KBM-7 (cell line): ENCODE results near the gene ITGB1BP1.

ENCODE experiments used
- DNase-seq: peaks from one replicate; pipeline ENCODE4 v3.0.0-alpha.2; 2015
- in situ Hi-C: fragments of 300-500 bp; cut with MboI; formaldehyde crosslinking; loops from 2 replicates; pipeline ENCODE4 v1.14.3; 2020; ENCODE audit warnings: low sequenced_read_pairs, low pct_unique_long_range_greater_than_20kb, mixed read lengths

ITGB1BP1 gene

DNA sequence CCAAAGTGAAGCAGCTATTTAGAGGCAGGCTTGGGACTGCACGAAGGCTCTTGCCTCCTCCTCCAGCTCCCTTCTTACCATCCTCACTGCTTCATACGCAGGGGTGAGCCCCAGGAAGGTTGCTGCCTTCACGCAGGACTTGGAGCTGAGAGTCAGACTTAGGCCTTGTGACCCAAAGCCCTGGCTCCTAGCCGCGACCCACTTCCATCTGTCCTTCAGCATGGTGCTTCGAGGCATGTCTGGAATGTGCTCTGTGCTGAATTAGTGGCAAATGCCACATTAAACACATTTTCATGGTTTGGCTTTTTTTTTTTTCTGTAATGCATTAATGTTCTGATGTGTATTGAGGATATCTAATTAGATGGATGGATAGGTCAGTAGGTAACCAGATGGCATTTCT is 37.5 kb downstream of the ITGB1BP1 start:
- in situ Hi-C loops = no loop called here
- DNase-seq = no peak

DNA sequence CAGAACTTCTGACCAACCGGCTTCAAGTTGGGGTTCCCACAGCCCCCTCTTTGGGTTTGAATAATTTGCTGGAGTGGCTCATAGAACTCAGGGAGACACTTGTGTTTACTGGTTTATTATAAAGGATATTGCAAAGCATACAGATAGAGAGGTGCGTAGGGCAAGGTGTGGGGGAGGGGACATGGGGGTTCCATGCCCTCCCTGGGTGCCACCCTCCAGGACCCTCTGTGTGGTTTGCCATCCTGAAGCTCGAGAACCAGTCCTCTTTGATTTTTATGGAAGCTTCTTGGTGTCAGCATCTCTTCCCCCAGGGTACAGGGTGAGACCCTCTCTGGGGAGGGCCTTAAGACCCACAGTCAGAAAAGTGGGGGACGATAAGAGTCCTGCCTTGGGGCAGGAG is 38.8 kb downstream of the ITGB1BP1 start:
- no peak for DNase-seq
- in situ Hi-C loops = no loop called here

DNA sequence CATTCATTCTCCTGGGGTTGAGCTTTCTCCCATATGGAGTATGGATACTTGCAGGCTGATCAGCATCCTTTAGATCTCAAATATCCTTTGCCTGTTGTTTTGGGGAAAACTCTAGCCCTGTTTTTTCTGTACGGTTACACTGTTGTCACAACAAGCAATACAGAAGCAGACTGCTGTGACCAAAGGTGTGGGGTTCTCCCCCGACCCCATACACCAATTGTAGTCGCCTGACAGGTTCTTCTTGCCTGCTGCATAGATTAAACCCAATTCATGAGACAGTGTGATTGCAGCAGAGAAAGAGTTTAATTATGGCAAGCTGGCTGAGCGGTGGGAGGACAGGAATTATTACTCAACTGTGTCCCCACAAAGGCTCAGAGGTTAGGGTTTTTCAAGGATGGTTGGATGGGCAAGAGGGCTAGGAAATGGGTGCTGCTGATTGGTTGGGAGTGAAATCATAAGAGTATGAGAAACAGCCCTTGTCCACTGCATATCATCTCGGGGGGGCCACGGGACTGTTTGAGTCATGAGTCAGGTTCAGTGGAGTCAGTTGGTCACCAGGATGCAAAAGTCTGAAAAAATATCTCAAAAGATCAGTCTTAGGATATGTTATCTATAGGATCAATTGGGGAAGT is 40.6 kb downstream of the ITGB1BP1 start:
- no peak for DNase-seq
- in situ Hi-C loops = no loop called here

DNA sequence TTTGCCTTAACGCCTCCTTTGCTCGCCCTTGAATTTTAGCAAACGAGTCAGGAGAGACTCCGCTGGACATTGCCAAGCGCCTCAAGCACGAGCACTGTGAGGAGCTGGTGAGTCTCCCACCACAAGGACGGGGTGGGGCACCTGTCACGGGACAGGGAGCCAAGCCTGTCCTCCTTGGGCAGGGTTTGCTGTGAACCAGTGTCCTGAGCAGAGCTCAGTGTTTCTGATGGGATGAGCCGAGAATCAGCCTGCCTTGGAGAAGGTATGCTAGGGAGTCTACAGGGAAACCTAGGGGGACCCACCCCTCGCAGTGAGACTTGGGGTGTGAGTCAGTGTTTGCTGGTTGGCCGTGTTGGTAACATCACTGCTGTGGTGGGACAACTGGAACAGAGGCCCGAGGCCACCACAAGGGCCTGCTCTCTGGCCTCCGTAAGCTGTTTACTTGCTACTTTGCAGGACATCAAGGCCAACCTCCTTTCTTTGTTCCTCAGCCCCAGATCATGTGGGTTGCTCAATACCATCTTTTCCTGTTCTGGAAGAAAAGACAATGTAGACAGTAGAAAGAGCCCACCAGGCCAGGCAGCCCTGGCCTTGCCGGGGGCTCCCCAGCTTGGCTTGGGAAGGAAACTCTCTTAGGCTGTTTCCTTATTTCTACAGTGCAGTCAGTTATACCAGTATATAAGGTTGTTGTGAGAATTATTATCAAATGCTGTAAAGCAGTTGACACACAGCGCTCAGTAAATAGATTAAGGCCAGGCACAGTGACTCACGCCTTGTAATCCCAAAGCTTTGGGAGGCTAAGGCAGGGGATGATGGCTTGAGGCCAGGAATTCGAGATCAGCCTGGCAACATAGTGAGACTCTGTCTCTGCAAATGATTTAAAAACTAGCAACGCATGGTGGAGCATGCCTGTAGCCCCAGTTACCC is 42.4 kb downstream of the ITGB1BP1 start:
- no peak for DNase-seq

DNA sequence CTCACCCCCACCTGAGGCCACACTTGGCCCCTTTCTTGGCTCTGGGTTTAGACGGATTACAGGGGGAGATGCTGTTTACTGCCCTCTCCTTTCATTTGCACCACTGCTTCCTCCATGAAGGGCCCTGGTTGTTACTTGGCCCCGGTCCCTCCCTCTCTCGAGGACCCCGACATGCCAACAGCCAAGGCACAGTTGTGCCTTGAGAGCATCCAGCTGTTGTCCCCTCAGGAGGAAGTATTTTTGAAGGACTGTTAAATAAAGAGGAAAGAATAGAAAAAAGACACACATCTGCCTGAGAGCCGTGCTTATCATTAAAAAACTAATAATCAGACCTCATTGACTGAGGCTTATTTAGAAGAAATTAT is 44.0 kb downstream of the ITGB1BP1 start:
- DNase-seq = no peak
- in situ Hi-C loops = no loop called here

More for the DNA sequence above, 42.4 kb downstream of the ITGB1BP1 start:
- in situ Hi-C loops = no loop called here

DNA sequence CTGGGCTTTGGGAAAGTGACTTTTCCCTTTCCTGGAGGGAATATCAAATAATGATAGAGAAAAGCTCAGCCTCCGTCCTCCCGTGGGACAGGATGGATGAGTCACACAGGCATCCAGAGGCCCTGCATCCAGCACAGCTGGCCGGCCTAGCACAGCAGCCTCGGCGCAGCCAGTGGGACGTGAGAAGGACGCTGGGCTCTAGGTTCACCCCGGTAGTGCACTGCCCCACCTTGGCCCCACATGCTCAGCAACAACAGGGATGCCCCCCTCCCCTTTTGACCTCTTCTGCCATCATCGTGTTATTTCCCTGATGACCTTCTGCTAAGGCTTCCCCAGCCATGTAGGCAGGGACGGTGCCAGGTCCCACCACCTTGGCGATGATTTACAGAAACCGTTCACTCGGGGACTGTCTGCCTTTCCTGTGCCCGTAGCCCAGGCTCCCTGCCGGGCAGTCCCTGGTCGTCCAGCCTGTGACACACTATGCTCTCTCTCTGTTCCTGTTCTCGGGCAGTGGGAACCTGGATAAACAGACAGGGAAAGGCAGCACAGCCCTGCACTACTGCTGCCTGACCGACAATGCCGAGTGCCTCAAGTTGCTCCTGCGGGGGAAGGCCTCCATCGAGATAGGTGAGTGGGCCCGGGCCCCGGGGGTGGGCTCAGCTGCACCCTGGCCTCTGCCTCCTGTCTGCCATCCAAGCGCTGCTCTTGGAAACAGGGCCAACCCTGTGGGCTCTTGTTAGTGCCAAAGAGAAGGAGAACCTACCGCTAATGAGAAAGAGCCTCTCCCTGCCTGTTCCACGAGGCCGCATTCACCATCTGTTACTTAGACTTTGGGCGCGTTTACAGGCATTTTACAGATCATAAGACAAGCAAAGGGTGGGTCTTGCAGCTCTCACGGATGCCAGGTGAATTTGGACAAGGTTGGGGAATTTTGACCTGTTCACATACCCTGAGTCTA is 44.6 kb downstream of the ITGB1BP1 start:
- in situ Hi-C loops = no loop called here
- DNase-seq = no peak

DNA sequence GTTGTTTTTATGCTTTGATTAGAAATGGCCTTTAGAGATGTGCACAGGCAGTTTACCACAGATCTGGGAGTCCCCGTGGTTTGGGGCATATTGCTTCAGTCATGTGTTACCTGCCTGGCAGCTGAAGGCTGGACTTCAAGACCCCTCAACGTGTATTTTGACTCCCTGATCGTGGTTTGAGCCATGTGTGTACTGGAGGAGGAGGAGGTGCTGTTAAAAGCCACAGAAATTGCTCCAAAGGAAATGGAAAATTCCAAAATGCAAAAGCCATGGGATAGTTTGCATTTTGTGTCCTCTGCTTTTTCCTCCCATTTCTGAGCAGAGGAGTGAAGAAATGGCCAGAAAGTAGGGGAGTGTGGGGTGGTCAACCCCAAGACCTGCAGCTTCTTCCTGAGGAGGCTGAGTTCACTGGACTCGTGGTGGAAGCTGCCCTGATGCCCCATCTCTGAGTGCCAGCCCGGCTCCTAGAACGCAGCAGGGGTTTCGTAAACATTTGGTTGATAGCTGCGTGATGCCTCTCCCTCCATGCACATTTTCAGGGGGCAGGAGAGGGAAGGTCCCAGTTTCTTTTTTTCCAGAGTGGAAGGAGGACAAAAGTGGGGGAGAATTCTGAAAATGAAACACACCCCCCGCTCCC is 45.7 kb downstream of the ITGB1BP1 start:
- in situ Hi-C loops = no loop called here
- DNase-seq = no peak

DNA sequence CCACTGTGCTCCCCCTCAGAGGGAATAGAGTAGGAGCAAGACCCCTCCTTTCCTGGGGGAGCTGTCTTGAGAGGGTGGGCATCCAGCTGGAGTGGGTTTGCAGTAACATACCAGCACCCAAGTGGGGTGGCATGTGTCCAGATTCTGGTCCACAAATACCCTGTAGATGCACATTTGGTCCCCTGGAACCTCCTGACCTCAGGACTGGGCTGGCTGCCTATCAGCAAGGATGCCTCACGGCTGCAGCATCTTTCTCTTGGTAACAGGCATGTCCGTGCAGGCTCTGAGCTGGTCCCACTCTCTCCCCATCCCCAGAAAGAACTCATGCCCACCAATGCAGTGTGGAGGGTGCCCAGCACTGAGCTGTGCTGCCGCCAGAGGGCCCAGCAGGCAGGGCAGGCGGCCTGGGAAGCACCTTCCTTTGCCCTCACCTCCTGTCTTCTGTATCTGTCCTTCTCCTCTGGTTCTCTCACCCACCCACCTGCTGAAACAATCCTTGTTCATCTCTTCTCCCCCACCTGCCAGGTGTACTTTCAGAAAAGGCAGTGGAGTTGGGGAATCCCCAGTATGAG is 47.4 kb downstream of the ITGB1BP1 start:
- no peak for DNase-seq
- in situ Hi-C loops = no loop called here

DNA sequence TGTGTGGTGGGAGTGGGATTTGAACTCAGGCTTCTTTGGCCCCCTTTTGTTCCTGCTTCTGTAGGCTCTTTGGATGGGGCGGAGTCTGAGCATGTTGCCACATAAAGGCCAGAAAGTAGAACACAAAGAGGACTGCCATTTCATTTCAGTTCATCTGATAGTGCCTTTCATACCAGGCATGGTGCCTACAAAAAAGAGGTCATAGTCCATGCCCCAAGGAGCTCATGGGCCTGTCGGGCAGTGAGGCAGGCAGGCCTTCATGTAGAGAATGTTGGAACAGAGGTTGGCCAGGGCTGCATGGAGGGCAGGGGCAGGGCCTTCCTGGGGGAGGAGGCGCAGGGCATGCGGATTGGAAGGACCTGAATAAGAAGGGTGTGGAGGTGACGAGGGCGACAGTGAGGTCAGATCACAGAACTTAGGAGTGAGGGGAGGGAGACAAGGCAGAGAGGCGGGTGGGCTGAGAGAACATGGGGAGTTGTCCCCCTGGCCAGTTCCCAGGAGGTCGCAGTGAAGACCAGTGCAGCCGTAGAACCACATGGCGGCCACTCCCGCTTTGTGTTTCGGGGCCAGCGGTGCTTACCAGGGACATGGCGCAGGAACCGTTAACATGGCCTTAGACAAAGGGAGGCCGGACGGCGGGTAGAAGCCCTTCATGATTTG is 49.1 kb downstream of the ITGB1BP1 start:
- in situ Hi-C loops = no loop called here
- no peak for DNase-seq

DNA sequence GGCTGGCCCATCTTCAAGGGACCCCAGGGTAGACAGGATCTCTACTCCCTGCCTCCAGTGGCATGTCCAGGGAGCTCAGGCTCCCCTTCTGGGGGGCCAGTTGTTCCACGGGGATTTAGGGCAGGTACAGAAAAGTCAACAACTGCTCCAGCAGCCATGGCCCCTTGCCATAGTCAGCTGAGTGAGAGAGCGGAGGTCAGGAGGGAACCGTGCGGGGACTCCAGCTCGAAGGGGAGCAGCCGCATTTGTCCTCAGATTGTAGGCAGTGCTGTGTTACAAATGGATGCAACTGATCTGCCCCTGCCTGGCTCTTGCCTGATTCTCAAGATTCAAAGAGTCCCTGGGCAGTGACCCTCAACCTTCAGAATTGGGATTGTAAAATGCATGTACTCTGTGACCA is 49.9 kb downstream of the ITGB1BP1 start:
- in situ Hi-C loops = no loop called here
- DNase-seq = no peak

DNA sequence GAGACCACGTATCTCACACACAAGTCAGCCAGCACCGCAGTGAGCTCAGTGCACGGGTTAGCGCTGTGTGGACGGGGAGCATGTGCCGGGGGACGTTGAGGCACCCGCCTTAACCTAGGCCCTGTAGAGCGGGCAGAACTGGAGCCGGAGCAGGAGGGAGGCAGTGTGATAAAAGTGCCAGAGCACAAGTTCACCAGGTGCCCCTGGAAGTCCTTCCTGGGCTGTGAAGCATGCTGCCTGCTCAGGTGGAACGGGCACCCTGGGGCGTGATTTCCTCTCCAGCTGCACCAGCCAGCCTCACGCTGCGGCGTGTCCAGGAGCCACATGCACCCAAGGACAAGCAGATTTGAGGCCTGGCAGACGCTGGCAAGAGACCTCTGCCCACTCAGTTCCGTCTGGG is 50.3 kb downstream of the ITGB1BP1 start:
- in situ Hi-C loops = no loop called here
- no peak for DNase-seq

DNA sequence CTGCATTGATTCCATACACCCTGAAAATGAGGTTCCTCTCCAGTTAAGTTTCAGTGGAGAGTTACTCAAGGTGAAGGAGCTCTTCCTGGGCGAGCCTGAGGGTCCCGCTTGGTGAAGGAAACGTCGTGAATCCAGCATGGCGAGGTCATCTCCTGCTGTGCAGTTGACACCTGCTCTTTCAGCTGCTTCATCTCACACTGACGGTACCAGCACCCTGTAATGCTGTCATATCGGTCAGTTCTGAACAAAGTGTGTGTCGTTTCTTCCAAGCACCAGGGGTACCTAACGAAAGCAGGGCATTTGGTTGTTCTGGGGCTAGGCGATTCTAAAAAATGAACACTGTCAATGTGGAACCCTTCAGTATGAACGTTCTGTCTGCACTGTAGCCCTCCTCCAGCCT is 52.6 kb downstream of the ITGB1BP1 start:
- in situ Hi-C loops = no loop called here
- no peak for DNase-seq

DNA sequence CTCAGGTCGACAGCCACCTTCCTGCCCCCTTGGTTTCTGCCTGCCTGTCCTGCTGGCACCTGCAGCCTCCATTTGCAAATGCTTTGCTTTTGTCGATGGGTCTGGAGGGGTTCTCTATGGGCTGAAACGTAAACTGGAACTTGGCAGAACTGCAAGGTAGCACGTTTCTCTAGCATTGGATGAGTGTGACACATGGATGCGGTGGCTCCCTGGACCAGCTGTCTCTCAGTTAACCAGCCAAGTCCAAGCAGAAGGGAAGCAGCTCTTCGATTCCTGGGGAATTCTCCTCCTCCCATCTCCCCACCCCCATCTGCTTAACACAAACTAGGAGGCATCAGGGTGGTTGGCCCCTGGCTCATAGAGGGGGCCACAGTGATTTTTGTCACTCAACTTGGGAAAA is 57.3 kb downstream of the ITGB1BP1 start:
- in situ Hi-C loops = no loop called here
- DNase-seq = no peak

DNA sequence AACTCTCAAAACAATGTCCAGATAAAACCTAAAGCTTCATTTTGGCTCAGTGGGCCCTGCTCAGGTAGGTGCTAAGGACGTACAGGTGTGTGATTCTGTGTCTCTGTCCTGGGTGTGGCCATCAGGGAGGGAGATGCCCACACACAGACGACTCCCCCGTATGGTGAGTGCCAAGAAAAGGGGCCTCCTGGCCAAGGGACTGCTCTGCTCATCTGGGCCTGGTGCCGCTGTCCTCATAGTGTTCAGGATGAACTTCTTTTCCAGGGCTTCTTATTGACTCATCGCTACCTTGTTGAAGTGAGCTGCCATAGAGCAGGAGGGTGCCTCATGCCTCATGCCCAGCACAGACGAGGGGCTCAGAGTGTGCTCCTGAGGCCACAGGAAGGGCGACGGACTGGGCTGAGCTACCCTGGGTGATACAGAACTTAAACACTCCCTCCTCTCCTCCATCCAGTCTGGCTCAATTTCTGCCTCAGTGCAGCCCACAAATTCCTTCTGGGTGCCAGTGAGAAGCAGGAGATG is 57.8 kb downstream of the ITGB1BP1 start:
- no peak for DNase-seq
- in situ Hi-C loops = no loop called here

DNA sequence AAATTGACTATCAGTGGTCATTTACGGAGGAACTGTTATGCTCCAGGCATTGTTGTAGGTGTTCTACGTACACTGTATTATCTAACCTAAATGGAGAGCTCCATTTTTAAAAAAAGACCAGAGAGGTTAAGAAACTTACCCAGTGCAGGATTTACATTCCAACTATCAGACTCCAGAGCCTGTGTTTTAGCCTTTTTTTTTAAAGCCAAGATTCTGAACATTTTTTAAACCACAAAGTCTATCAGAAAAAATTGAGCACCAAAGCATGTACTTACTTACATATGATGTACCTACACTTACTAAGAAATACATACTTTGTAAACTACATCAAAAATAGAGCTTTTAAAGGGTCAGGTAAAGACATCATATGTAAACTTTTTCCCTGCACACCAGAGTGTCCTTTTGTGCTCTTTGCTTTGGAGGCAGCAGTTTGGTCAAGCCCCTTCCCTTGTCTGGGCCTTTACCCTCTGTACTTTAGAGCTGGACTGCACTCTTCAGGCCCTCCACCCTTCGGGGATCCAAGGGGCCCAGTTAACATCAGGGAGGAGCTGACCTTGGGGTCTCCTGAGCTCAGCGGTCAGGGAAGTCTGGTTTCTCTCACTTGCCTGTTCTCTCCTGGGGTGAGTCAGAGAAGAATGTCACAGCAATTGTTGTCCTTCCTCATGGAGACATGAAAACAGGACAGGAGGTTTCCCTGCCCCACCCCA is 58.4 kb downstream of the ITGB1BP1 start:
- no peak for DNase-seq
- in situ Hi-C loops = no loop called here

DNA sequence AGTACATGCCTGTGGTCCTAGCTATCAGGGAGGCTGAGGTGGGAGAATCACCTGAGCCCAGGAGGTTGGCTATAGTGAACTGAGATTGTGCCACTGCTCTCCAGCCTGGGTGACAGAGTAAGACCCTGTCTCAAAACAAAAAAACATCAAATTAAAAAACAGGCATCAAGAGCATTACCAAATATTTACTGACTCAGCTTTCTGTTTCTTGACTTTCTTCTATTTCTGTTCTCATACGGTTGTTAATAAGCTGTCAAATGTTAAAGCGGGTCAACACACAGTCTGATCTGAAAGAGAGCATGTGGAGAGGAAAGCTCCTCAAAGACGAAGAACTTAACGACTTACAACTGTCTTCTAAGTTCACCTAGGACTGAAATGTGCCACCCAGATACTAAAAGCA is 59.0 kb downstream of the ITGB1BP1 start:
- in situ Hi-C loops = no loop called here
- DNase-seq = no peak

DNA sequence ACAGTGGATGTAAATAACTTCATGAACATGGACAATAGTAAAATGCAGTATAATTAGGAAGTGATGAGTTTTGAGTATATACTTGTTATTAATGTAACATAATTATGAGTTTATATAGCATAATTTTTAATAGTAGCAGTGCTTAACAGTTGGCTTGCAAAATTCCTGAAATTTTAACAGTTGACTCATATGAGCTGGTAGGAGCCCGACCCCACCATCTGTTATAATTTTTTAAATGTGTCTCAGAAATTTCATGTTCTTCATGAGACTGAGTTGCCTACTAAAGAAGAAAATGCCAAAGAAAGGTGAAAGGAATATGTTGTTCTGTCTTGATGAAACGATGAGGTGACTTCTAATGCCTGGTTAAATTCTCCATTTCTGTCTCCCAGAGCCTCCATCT is 62.6 kb downstream of the ITGB1BP1 start:
- in situ Hi-C loops = no loop called here
- DNase-seq = no peak

DNA sequence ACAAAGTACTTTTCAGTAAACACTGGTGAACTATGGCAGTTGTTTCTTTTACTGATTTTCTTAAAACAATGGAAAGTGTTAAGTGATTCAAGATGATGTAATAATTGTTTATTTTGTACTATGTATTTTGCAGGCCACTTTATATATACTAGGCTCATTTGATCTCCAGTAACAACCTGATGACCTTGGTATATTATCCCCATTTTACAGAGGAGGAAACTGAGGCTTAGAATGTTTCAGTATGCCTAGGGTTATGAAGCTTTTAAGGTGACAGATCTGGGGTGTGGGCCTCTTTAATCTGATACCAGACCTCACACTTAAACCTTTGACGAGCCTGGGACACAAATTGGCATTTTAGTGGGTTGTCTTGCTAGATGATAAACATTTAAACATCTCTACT is 63.2 kb downstream of the ITGB1BP1 start:
- in situ Hi-C loops = no loop called here
- no peak for DNase-seq
